GM21360 (cell line): ENCODE data around the gene P2RY1.
A peak's percentile ranks its signal among the peaks of the same experiment; 100 is the strongest.

ENCODE experiments used
- ATAC-seq: cut with Tn5 transposase; IDR thresholded peaks from one replicate; pipeline ENCODE4 v1.9.1; 2021; ENCODE audit warnings: mild to moderate bottlenecking, moderate library complexity; ENCODE audit not compliant: unreplicated experiment

The P2RY1 gene

GRCh38 chr3:152834776-152835600 lies at the start of gene P2RY1:
TSS of gene P2RY1 (plus strand) at chr3:152835131. CDS start at chr3:152835783, 652 bp downstream.
- peak; percentile 82 for ATAC-seq

- ATAC-seq: no peak
Observed at GRCh38 chr3:152786977-152787681, 47.8 kb upstream of the P2RY1 start.

- ATAC-seq: no peak
Observed at GRCh38 chr3:152790651-152791387, 44.1 kb upstream of the P2RY1 start.

- ATAC-seq: no peak
Observed at GRCh38 chr3:152793969-152794368, 41.0 kb upstream of the P2RY1 start.

- no peak for ATAC-seq
Observed at GRCh38 chr3:152797751-152798432, 37.0 kb upstream of the P2RY1 start.

GRCh38 chr3:152811974-152812760 lies 22.8 kb upstream of the P2RY1 start:
- no peak for ATAC-seq

- ATAC-seq: no peak
Observed at GRCh38 chr3:152817400-152817799, 17.5 kb upstream of the P2RY1 start.

GRCh38 chr3:152818027-152818426 lies 16.9 kb upstream of the P2RY1 start:
- no peak for ATAC-seq

GRCh38 chr3:152823173-152823572 lies 11.8 kb upstream of the P2RY1 start:
- no peak for ATAC-seq

GRCh38 chr3:152823781-152824180 lies 11.2 kb upstream of the P2RY1 start:
- no peak for ATAC-seq

- no peak for ATAC-seq
Observed at GRCh38 chr3:152825566-152825965, 9.4 kb upstream of the P2RY1 start.

GRCh38 chr3:152826476-152826875 lies 8.5 kb upstream of the P2RY1 start:
- ATAC-seq: no peak

GRCh38 chr3:152827313-152827712 lies 7.6 kb upstream of the P2RY1 start:
- ATAC-seq: no peak

GRCh38 chr3:152828075-152828840 lies 6.7 kb upstream of the P2RY1 start:
- no peak for ATAC-seq

GRCh38 chr3:152830245-152830644 lies 4.7 kb upstream of the P2RY1 start:
- ATAC-seq: no peak

- no peak for ATAC-seq
Observed at GRCh38 chr3:152832046-152832445, 2.9 kb upstream of the P2RY1 start.

GRCh38 chr3:152833089-152833488 lies 1.8 kb upstream of the P2RY1 start:
- ATAC-seq: no peak

GRCh38 chr3:152834191-152834775 lies 648 bp upstream of the P2RY1 start:
- no peak for ATAC-seq

- ATAC-seq: peak; percentile 22
Observed at GRCh38 chr3:152835601-152836102, 721 bp downstream of the P2RY1 start.
